Measurements from ENCODE around the gene FUT2. TPM values are rescaled to one million over a fixed set of nuclear protein-coding genes. Genes with fewer than 3 reads are reported as not detected.
"Not testable (repeated sequence)": the region's sequence is repeated elsewhere in the genome, so short reads cannot be mapped to it uniquely, and the experiment has no call there.

FUT2 gene
- total and polyA plus RNA-seq, 2 donors from 2014 or later, result 0.28 to 5.8 TPM

GRCh38 chr19:48716562-48717291 is 21.0 kb downstream of the FUT2 start:
- H3K9me3 ChIP-seq (ENCODE audit: control insufficient read depth in 2 of 3, insufficient read depth in 1 of 3, low read length in 3 of 3), result no peaks in the 10 kb centered on the region
- H3K4me3 ChIP-seq (ENCODE audit: low read length in 3 of 3), result peak overlapping the region in 2 of 3 donors; percentile 13 to 21
- no peak for FAIRE-seq
- H3K36me3 ChIP-seq (ENCODE audit: control insufficient read depth in 2 of 3, insufficient read depth in 3 of 3, low read length in 3 of 3), result no peaks in the 10 kb centered on the region
- H3K9ac ChIP-seq (ENCODE audit: low read length in 3 of 3), result peak overlapping the region in 1 of 3 donors; percentile 26
- intact Hi-C loops (cut with DNase I), result no loop called here
- no peaks in the 10 kb centered on the region for H3K27me3 ChIP-seq (ENCODE audit: control insufficient read depth, insufficient read depth, low read length)
- no peak overlapping the region for H3K27ac ChIP-seq (ENCODE audit: low read depth in 2 of 2, low read length in 2 of 2)
- TF ChIP-seq CTCF (IDR thresholded peaks at IDR 0.05; ENCODE audit: borderline replicate concordance, extremely low read depth, insufficient read depth), result no peak
- DNase-seq, result peak; percentile 82 to 91 (median 85)
- H3K4me1 ChIP-seq (ENCODE audit: control insufficient read depth in 2 of 3, insufficient read depth in 2 of 3, low read depth in 1 of 3, low read length in 3 of 3), result peaks cover 0 to 22% (median 8%) of the 10 kb centered on the region in 3 donors

GRCh38 chr19:48718106-48718505 is 22.3 kb downstream of the FUT2 start:
- FAIRE-seq, result not testable (repeated sequence)

GRCh38 chr19:48718711-48719231 is 23.0 kb downstream of the FUT2 start:
- Histone ChIP-seq H3K36me3 (ENCODE audit: control insufficient read depth in 2 of 3, insufficient read depth in 3 of 3, low read length in 3 of 3) (no peaks in the 10 kb centered on the region), H3K27me3 (ENCODE audit: control insufficient read depth, insufficient read depth, low read length) (no peaks in the 10 kb centered on the region), H3K27ac (ENCODE audit: low read depth in 2 of 2, low read length in 2 of 2) (peak overlapping the region in 1 of 2 donors; percentile 17), H3K9ac (ENCODE audit: low read length in 3 of 3) (no peak overlapping the region), H3K4me1 (ENCODE audit: control insufficient read depth in 2 of 3, insufficient read depth in 2 of 3, low read depth in 1 of 3, low read length in 3 of 3) (peaks cover 0 to 14% (median under 1%) of the 10 kb centered on the region in 3 donors), H3K4me3 (ENCODE audit: low read length in 3 of 3) (peak overlapping the region in 1 of 3 donors; percentile 21), H3K9me3 (ENCODE audit: control insufficient read depth in 2 of 3, insufficient read depth in 1 of 3, low read length in 3 of 3) (no peaks in the 10 kb centered on the region)
- DNase-seq, result peak in 4 of 5 donors; percentile 54 to 85 (median 78)
- FAIRE-seq, result no peak
- TF ChIP-seq CTCF (IDR thresholded peaks at IDR 0.05; ENCODE audit: borderline replicate concordance, extremely low read depth, insufficient read depth), result no peak
- intact Hi-C loops (cut with DNase I), result no loop called here

More at GRCh38 chr19:48718106-48718505, 22.3 kb downstream of the FUT2 start:
- H3K4me1 ChIP-seq (ENCODE audit: control insufficient read depth in 2 of 3, insufficient read depth in 2 of 3, low read depth in 1 of 3, low read length in 3 of 3), result peaks cover 0 to 18% (median 7%) of the 10 kb centered on the region in 3 donors
- DNase-seq; H3K9ac ChIP-seq (ENCODE audit: low read length in 3 of 3); intact Hi-C loops (cut with DNase I); H3K27ac ChIP-seq (ENCODE audit: low read depth in 2 of 2, low read length in 2 of 2); H3K36me3 ChIP-seq (ENCODE audit: control insufficient read depth in 2 of 3, insufficient read depth in 3 of 3, low read length in 3 of 3); H3K27me3 ChIP-seq (ENCODE audit: control insufficient read depth, insufficient read depth, low read length); H3K4me3 ChIP-seq (ENCODE audit: low read length in 3 of 3); H3K9me3 ChIP-seq (ENCODE audit: control insufficient read depth in 2 of 3, insufficient read depth in 1 of 3, low read length in 3 of 3): not testable (repeated sequence)
